Lower leg skin (tissue), 4 donors: ENCODE measurements around the gene SPATA3. TPM values are rescaled to one million over a fixed set of nuclear protein-coding genes. Genes with fewer than 3 reads are reported as not detected.

Source experiments
- DNase-seq, 2 donors: peaks; one replicate each; pipeline ENCODE4 v3.0.0-alpha.2; 2019; ENCODE audit warnings: low spot score in 2 of 2
- H3K4me3 ChIP-seq: fragments of 200-600 bp; sonication (generic); 2 replicates; pipeline ENCODE4 v1.5.1; 2017; ENCODE audit warnings: mild to moderate bottlenecking, low read depth; ENCODE audit not compliant: poor library complexity, severe bottlenecking
- POLR2A ChIP-seq, 2 donors: fragments of 450-650 bp; IDR thresholded peaks; one replicate each; pipeline ENCODE4 v1.6.1; 2016 to 2017; ENCODE audit warnings: antibody characterized with exemption in 2 of 2, mild to moderate bottlenecking in 1 of 2, moderate library complexity in 1 of 2
- WGBS, 2 donors: methylation state at CpG; one replicate each; pipeline ENCODE4 v1.1.5; 2018; 5-methylcytosine and 5-hydroxymethylcytosine counted together
- intact Hi-C: fragments of 100-400 bp; cut with DNase I; formaldehyde crosslinking; loops from one replicate; pipeline ENCODE4 v1.15.0; 2023; ENCODE audit warnings: low total_unique reads
- total RNA-seq, 4 donors: library from RNA; depleted of rRNA; stranded (reverse); fragments of >200 nt; gene quantifications; one replicate each; pipeline ENCODE4 v1.1.0, GENCODE V29; 2016
- TF ChIP-seq, protein P1 (sequence below), 3 donors: fragments of 450-650 bp; IDR thresholded peaks; one replicate each; pipeline ENCODE4 v1.5.1; 2016; ENCODE audit warnings: antibody characterized with exemption in 3 of 3, mild to moderate bottlenecking in 3 of 3, moderate library complexity in 2 of 3

SPATA3 gene
- total RNA-seq, 4 donors from 2014 or later, result 0.25 TPM; not detected in 3

DNA sequence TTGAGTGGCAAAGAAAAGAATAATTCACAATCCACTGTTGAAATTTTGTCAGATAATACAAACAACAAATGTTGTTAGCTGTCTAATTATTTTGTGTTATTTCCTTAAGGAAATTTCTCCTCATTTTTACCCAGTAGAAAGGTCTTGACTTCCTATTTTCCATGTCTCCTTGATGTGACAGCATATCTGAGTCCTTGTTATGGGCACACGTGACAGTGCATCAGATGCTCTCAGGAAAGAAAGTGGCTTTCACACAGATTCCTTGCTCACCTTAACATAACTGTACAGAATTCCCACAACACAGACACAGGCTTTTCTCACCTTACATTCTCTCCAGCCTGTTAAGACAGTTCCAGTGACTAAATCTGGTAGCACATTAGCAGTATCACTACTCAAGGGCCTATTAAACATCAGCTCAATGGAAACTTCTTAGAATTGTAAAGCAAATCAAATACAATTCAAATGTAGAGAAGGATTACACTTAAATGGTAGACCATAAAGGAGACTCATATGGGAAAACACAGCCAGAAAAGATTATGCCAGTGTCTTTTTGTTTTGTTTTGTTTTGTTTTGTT is 40.7 kb upstream of the SPATA3 start:
- TF ChIP-seq, protein P1, sequence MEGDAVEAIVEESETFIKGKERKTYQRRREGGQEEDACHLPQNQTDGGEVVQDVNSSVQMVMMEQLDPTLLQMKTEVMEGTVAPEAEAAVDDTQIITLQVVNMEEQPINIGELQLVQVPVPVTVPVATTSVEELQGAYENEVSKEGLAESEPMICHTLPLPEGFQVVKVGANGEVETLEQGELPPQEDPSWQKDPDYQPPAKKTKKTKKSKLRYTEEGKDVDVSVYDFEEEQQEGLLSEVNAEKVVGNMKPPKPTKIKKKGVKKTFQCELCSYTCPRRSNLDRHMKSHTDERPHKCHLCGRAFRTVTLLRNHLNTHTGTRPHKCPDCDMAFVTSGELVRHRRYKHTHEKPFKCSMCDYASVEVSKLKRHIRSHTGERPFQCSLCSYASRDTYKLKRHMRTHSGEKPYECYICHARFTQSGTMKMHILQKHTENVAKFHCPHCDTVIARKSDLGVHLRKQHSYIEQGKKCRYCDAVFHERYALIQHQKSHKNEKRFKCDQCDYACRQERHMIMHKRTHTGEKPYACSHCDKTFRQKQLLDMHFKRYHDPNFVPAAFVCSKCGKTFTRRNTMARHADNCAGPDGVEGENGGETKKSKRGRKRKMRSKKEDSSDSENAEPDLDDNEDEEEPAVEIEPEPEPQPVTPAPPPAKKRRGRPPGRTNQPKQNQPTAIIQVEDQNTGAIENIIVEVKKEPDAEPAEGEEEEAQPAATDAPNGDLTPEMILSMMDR (IDR thresholded peaks at IDR 0.05), result no peak
- intact Hi-C loops, result no loop called here
- peak in 1 of 2 donors; percentile 3 for DNase-seq
- no peak overlapping the region for H3K4me3 ChIP-seq
- WGBS, 2 donors, result 89 to 93% methylated on average over 1 of the region's 1 CpG

DNA sequence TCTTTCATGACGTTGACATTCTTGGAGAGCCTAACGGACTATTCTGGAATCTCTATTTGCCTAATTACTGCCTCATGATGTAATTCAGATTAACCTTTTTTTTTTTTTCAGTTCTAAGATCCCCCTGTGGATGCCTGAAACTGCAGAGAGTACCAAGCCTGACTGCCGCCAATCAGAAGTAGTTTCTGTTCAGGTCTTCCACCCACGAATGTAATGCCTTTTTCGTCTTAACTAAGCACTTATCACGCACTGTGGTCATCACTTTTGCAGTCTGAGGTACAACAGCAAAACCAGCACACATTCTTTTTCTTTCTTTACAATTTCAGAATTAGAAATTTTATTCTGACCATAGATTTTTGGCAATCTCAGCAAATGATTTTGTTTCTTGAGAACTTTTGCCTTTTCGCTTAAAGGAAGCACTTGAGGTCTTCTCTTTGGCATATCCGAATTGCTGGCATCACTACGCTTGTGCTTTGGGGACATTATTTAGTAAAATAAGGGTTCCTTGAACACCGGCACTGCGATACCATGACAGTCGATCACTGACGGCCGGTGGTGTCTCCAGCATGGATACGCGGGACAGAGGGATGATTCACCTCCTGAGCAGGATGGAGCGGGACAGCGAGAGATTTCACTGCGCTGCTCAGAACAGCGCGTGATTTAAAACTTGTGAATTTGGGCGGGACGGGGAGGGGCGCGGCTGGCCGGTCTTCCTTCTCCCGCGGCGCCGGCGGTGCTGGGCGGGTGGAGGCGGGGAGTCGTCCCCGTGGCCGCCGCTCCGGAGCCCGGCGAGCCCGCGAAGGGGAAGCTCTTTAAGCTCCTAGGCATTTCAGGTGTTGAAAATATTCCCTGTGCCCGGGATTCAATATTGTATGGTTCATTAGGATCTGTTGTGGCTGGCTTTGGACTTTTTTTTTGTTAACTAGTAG is 38.8 kb upstream of the SPATA3 start:
- 7 to 9% methylated on average over 35 to 43 of the region's 43 CpGs for WGBS, 2 donors
- TF ChIP-seq, protein P1 (IDR thresholded peaks at IDR 0.05), result no peak
- no peak for TF ChIP-seq POLR2A (IDR thresholded peaks at IDR 0.05)
- intact Hi-C loops, result no loop called here
- DNase-seq, result peak; percentile 42 to 90
- H3K4me3 ChIP-seq, result no peak overlapping the region

DNA sequence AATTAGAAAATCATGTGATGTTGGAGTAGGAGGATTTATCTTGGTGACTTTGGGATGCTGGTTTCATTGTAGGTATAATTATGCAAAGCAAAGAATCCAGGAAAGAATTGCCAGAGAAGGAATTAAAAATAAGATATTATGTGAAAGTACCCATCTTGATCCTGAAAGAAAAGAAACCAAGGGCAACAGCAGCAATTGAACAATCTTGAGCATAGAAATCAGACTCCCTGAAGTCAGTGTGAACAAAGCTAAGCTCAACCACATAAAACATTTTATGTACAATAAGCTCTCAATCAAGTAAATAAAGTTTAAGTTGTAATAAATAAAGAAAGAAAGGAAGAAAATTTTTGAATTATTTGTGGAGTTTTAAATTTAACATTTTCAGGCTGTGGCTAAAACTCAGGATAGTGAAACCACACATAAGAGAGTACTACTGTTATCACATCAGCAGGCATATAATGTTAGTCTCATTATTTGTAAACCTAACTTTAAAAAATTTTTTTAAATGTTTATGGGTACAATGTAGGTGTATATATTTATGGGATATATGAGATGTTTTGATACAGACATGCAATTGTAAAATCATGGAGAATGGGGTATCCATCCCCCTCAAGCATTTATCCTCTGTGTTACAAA is 38.0 kb upstream of the SPATA3 start:
- DNase-seq, result no peak
- intact Hi-C loops, result no loop called here
- no peak overlapping the region for H3K4me3 ChIP-seq

DNA sequence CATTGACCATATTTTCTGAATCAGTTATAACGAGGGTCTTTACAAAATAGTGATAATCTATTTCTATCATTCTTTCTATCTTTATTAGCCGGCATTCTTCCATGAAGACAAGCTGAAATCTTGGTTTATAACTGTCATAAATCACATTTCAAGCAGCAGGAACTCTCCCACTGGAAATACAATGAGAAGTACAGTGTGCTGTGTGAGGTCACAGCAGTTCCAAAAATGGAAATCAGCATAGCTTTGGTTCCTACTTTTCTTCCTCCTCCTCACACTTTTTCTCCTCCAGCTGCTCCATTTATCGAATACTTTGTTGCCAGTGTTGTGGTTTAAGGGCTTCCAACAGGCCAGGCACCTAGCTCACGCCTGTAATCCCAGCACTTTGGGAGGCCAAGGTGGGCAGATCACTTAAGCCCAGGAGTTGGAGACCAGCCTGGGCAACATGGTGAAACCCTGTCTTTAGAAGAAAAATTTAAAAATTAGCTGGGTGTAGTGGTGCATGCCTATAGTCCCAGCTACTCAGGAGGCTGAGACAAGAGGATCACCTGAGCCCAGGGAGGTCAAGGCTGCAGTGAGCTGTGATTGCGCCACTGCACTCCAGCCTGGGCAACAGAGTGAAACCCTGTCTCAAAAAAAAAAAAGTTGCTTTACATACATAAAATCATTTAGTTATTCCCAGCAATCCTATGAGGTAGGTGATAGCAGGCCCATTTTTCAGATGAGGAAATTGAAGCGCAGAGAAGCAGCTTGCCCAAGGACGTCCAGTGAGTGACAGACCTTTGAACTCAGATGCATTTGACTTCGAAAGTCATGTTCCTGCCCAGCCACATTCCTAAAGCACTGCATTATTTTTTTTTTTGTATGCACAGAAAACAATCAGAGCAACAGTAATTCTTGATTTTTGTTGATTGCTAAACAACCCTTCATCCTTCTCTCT is 36.8 kb upstream of the SPATA3 start:
- intact Hi-C loops, result no loop called here
- H3K4me3 ChIP-seq, result no peak overlapping the region
- 88 to 90% methylated on average over 8 of the region's 8 CpGs for WGBS, 2 donors
- DNase-seq, result peak in 1 of 2 donors; percentile 21
- TF ChIP-seq, protein P1 (IDR thresholded peaks at IDR 0.05), result no peak
- no peak for TF ChIP-seq POLR2A (IDR thresholded peaks at IDR 0.05)

More for the DNA sequence above, 38.0 kb upstream of the SPATA3 start:
- no peak for TF ChIP-seq POLR2A (IDR thresholded peaks at IDR 0.05)
- TF ChIP-seq, protein P1 (IDR thresholded peaks at IDR 0.05), result no peak

DNA sequence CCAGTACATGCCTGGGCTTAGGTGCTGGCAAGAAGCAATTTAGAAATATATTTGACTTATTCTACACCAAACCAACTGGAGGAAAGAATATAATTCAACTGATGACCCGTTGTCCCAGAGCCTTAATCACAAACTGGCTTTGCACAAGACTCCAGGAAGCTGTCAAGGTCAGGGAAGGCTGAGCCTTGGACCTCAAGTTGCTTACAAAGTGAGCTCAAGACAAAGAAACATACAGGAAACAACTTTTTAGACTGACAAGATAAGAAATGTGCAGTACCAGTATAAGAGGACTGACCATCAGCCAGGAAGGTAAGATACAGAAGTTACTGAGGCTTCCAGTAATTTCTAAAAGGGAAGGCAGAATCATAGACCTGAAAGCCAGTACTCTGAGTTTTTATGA is 35.9 kb upstream of the SPATA3 start:
- 74 to 76% methylated on average over 1 of the region's 1 CpG for WGBS, 2 donors
- intact Hi-C loops, result no loop called here
- peak in 1 of 2 donors; percentile 5 for DNase-seq
- no peak for TF ChIP-seq POLR2A (IDR thresholded peaks at IDR 0.05)
- TF ChIP-seq, protein P1 (IDR thresholded peaks at IDR 0.05), result no peak
- no peak overlapping the region for H3K4me3 ChIP-seq
